Fibroblast of pulmonary artery (primary cell): ENCODE data around the gene TGIF1.

ENCODE experiments used
- DNase-seq: peaks from one replicate; pipeline ENCODE4 v3.0.0-alpha.2; 2010; ENCODE audit warnings: low read depth
- H3K4me3 ChIP-seq: replicated peaks from 2 replicates; pipeline ENCODE4 v1.5.1; 2011; ENCODE audit warnings: low read depth, mild to moderate bottlenecking, control low read depth, low read length, moderate library complexity
- CTCF ChIP-seq: IDR thresholded peaks from 2 replicates; pipeline ENCODE4 v1.5.1; 2011; ENCODE audit warnings: mild to moderate bottlenecking, control low read depth, low read length, inconsistent platforms; ENCODE audit errors: missing control alignments

The TGIF1 gene

GRCh38 chr18:3451989-3452749 is 2.2 kb downstream of the TGIF1 start:
- H3K4me3 ChIP-seq, result peak overlapping the region; percentile 83
- peak; percentile 81 for DNase-seq
- TF ChIP-seq CTCF, result no peak

GRCh38 chr18:3452750-3453539 is 3.0 kb downstream of the TGIF1 start:
- no peak for DNase-seq
- TF ChIP-seq CTCF, result no peak
- peak overlapping the region; percentile 83 for H3K4me3 ChIP-seq

GRCh38 chr18:3453540-3454364 is 3.8 kb downstream of the TGIF1 start:
- H3K4me3 ChIP-seq, result peak overlapping the region; percentile 83
- peak; percentile 98 for DNase-seq
- no peak for TF ChIP-seq CTCF

- TF ChIP-seq CTCF, result peak; percentile 73
- peak; percentile 84 for DNase-seq
- H3K4me3 ChIP-seq, result peak overlapping the region; percentile 83
Observed at GRCh38 chr18:3454365-3455089, 4.6 kb downstream of the TGIF1 start.

- peak overlapping the region; percentile 83 for H3K4me3 ChIP-seq
- TF ChIP-seq CTCF, result no peak
- no peak for DNase-seq
Observed at GRCh38 chr18:3455090-3455635, 5.2 kb downstream of the TGIF1 start.
